HEK293T (cell line): ENCODE measurements around the gene PYGO1.

ENCODE experiments used
- CTBP1 ChIP-seq: fragments of 450-650 bp; IDR thresholded peaks from 2 replicates; pipeline ENCODE4 v1.6.1; 2016; ENCODE audit warnings: borderline replicate concordance
- FOXA1 ChIP-seq: fragments of 450-650 bp; IDR thresholded peaks from 2 replicates; pipeline ENCODE4 v1.6.1; 2016; ENCODE audit warnings: mild to moderate bottlenecking
- FOXK2 ChIP-seq: fragments of 450-650 bp; IDR thresholded peaks from 2 replicates; pipeline ENCODE4 v1.6.1; 2016; ENCODE audit warnings: mild to moderate bottlenecking
- FOXM1 ChIP-seq: fragments of 450-650 bp; IDR thresholded peaks from 2 replicates; pipeline ENCODE4 v1.6.1; 2017; ENCODE audit warnings: mild to moderate bottlenecking, borderline replicate concordance
- NFRKB ChIP-seq: fragments of 450-650 bp; IDR thresholded peaks from 2 replicates; pipeline ENCODE4 v1.6.1; 2016; ENCODE audit warnings: mild to moderate bottlenecking, moderate library complexity
- SP1 ChIP-seq: fragments of 450-650 bp; IDR thresholded peaks from 2 replicates; pipeline ENCODE4 v1.6.1; 2017
- SUZ12 ChIP-seq: fragments of 450-650 bp; IDR thresholded peaks from 2 replicates; pipeline ENCODE4 v1.6.1; 2016; ENCODE audit warnings: mild to moderate bottlenecking
- TARDBP ChIP-seq: fragments of 450-650 bp; IDR thresholded peaks from 2 replicates; pipeline ENCODE4 v1.6.1; 2016
- ZNF384 ChIP-seq: fragments of 450-650 bp; IDR thresholded peaks from 2 replicates; pipeline ENCODE4 v1.6.1; 2016
- TF ChIP-seq, protein P1 (sequence below): fragments of 450-650 bp; IDR thresholded peaks from 2 replicates; pipeline ENCODE4 v1.6.1; 2016

DNA sequence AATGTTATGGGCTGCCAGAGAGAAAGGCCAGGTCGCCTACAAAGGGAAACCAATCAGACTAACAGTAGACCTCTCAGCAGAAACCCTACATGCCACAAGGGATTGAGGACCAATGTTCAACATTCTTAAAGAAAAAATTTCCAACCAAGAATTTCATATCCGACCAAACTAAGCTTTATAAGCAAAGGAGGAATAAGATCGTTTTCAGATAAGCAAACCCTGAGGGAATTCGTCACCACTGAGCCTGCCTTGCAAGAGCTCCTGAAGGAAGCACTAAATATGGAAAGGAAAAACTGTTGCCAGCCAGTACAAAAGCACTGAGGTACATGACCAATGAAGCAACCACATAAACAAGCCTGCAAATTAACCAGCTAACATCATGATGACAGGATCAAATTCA is 33.1 kb downstream of the PYGO1 start:
- TF ChIP-seq SUZ12: no peak
- TF ChIP-seq FOXM1: no peak
- TF ChIP-seq SP1: no peak
- TF ChIP-seq FOXK2: no peak
- no peak for TF ChIP-seq ZNF384
- TF ChIP-seq NFRKB: no peak
- no peak for TF ChIP-seq FOXA1
- TF ChIP-seq CTBP1: no peak
- TF ChIP-seq TARDBP: no peak
- TF ChIP-seq, protein P1, sequence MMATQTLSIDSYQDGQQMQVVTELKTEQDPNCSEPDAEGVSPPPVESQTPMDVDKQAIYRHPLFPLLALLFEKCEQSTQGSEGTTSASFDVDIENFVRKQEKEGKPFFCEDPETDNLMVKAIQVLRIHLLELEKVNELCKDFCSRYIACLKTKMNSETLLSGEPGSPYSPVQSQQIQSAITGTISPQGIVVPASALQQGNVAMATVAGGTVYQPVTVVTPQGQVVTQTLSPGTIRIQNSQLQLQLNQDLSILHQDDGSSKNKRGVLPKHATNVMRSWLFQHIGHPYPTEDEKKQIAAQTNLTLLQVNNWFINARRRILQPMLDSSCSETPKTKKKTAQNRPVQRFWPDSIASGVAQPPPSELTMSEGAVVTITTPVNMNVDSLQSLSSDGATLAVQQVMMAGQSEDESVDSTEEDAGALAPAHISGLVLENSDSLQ: no peak
